Effector memory CD4-positive, alpha-beta T cell (primary cell): ENCODE data around the gene ZNF529.

ENCODE experiments used
- DNase-seq, 3 donors: peaks; one replicate each; pipeline ENCODE4 v3.0.0-alpha.2; 2020
- H3K27ac ChIP-seq: 2 replicates; pipeline ENCODE4 v1.7.0; 2013; ENCODE audit warnings: mild to moderate bottlenecking, low read length, moderate library complexity; ENCODE audit not compliant: insufficient read depth, poor library complexity, severe bottlenecking
- H3K27me3 ChIP-seq: replicated peaks from 2 replicates; pipeline ENCODE4 v1.7.0; 2013; ENCODE audit warnings: mild to moderate bottlenecking, low read length; ENCODE audit not compliant: insufficient read depth, control insufficient read depth, poor library complexity, severe bottlenecking
- H3K36me3 ChIP-seq: 2 replicates; pipeline ENCODE4 v1.7.0; 2013; ENCODE audit warnings: mild to moderate bottlenecking, low read length, moderate library complexity; ENCODE audit not compliant: control insufficient read depth, insufficient read depth
- H3K4me1 ChIP-seq: 2 replicates; pipeline ENCODE4 v1.7.0; 2013; ENCODE audit warnings: low read length, mild to moderate bottlenecking; ENCODE audit not compliant: control insufficient read depth, insufficient read depth, poor library complexity, severe bottlenecking
- H3K4me3 ChIP-seq: 2 replicates; pipeline ENCODE4 v1.7.0; 2013; ENCODE audit warnings: low read length, low read depth, mild to moderate bottlenecking; ENCODE audit not compliant: insufficient read depth, poor library complexity, severe bottlenecking
- H3K9me3 ChIP-seq: 2 replicates; pipeline ENCODE4 v1.7.0; 2013; ENCODE audit warnings: mild to moderate bottlenecking, low read length, moderate library complexity; ENCODE audit not compliant: control insufficient read depth

Gene ZNF529

GRCh38 chr19:36573895-36574720 is 1.0 kb upstream of the ZNF529 start:
- no peak for DNase-seq
- Histone ChIP-seq H3K27me3 (no peaks in the 10 kb centered on the region), H3K4me1 (peaks cover 16% of the 10 kb centered on the region), H3K36me3 (peaks cover 16% of the 10 kb centered on the region), H3K4me3 (peak overlapping the region; percentile 83), H3K9me3 (no peaks in the 10 kb centered on the region), H3K27ac (peak overlapping the region; percentile 93)

GRCh38 chr19:36572593-36573019 is 486 bp downstream of the ZNF529 start:
- DNase-seq: no peak

GRCh38 chr19:36564391-36564790 is 8.7 kb downstream of the ZNF529 start:
- Histone ChIP-seq H3K27me3 (no peaks in the 10 kb centered on the region), H3K4me3 (no peak overlapping the region), H3K36me3 (peaks cover 59% of the 10 kb centered on the region), H3K27ac (no peak overlapping the region), H3K4me1 (no peaks in the 10 kb centered on the region), H3K9me3 (peaks cover 50% of the 10 kb centered on the region)
- no peak for DNase-seq

More at GRCh38 chr19:36572593-36573019, 486 bp downstream of the ZNF529 start:
- peak overlapping the region; percentile 83 for H3K4me3 ChIP-seq
- H3K9me3 ChIP-seq: no peaks in the 10 kb centered on the region
- peak overlapping the region; percentile 93 for H3K27ac ChIP-seq
- H3K27me3 ChIP-seq: no peaks in the 10 kb centered on the region
- peaks cover 28% of the 10 kb centered on the region for H3K36me3 ChIP-seq
- peaks cover 16% of the 10 kb centered on the region for H3K4me1 ChIP-seq

GRCh38 chr19:36547001-36547732 is 25.9 kb downstream of the ZNF529 start:
- peaks cover 73% of the 10 kb centered on the region for H3K36me3 ChIP-seq

GRCh38 chr19:36528921-36529518 is 44.1 kb downstream of the ZNF529 start:
- Histone ChIP-seq H3K27me3 (no peaks in the 10 kb centered on the region), H3K4me3 (peak overlapping the region; percentile 79), H3K36me3 (peaks cover 13% of the 10 kb centered on the region), H3K9me3 (peaks cover 12% of the 10 kb centered on the region), H3K27ac (peak overlapping the region; percentile 92), H3K4me1 (peaks cover 7% of the 10 kb centered on the region)
- no peak for DNase-seq

More at GRCh38 chr19:36547001-36547732, 25.9 kb downstream of the ZNF529 start:
- Histone ChIP-seq H3K9me3 (peaks cover 61% of the 10 kb centered on the region), H3K4me3 (no peak overlapping the region), H3K27ac (no peak overlapping the region), H3K4me1 (no peaks in the 10 kb centered on the region), H3K27me3 (no peaks in the 10 kb centered on the region)
- no peak for DNase-seq

GRCh38 chr19:36528194-36528920 is 44.7 kb downstream of the ZNF529 start, which contains the start of gene ZNF260:
TSS of gene ZNF260 (minus strand) at chr19:36528271. CDS start at chr19:36515238, 13,033 bp downstream.
- Histone ChIP-seq H3K36me3 (peaks cover 13% of the 10 kb centered on the region), H3K4me3 (peak within 1 kb of the TSS; percentile 79), H3K4me1 (peaks cover 7% of the 10 kb centered on the region), H3K27me3 (no peaks in the 10 kb centered on the region), H3K27ac (peak within 1 kb of the TSS; percentile 92), H3K9me3 (peaks cover 12% of the 10 kb centered on the region)
- DNase-seq: peak; percentile 82 to 91 (median 85)

- Histone ChIP-seq H3K27me3 (no peaks in the 10 kb centered on the region), H3K36me3 (peaks cover 13% of the 10 kb centered on the region), H3K4me1 (peaks cover 7% of the 10 kb centered on the region), H3K4me3 (peak overlapping the region; percentile 79), H3K9me3 (peaks cover 16% of the 10 kb centered on the region), H3K27ac (peak overlapping the region; percentile 92)
- no peak for DNase-seq
These were observed 45.3 kb downstream of the ZNF529 start for GRCh38 chr19:36527873-36528193.

- H3K27ac ChIP-seq: no peak overlapping the region
- no peaks in the 10 kb centered on the region for H3K27me3 ChIP-seq
- peaks cover 21% of the 10 kb centered on the region for H3K9me3 ChIP-seq
- peaks cover 13% of the 10 kb centered on the region for H3K36me3 ChIP-seq
- H3K4me1 ChIP-seq: peaks cover 7% of the 10 kb centered on the region
- peak overlapping the region; percentile 79 for H3K4me3 ChIP-seq
- DNase-seq: no peak
These were observed 45.8 kb downstream of the ZNF529 start for GRCh38 chr19:36527341-36527740.

GRCh38 chr19:36526581-36526980 is 46.5 kb downstream of the ZNF529 start:
- H3K9me3 ChIP-seq: peaks cover 26% of the 10 kb centered on the region
- no peaks in the 10 kb centered on the region for H3K27me3 ChIP-seq
- no peak overlapping the region for H3K27ac ChIP-seq
- H3K36me3 ChIP-seq: peaks cover 18% of the 10 kb centered on the region
- H3K4me1 ChIP-seq: peaks cover 7% of the 10 kb centered on the region
- no peak for DNase-seq
- H3K4me3 ChIP-seq: no peak overlapping the region
